SK-N-SH treated with all-trans-retinoic acid at 6 μM for 48 hours (cell line): Measurements from ENCODE around the gene PRIMPOL.
A peak's percentile ranks its signal among the peaks of the same experiment; 100 is the strongest.
"Not testable (repeated sequence)": the region's sequence is repeated elsewhere in the genome, so short reads cannot be mapped to it uniquely, and the experiment has no call there.

Source experiments
- ATAC-seq: fragments of 200-7000 bp; cut with Tn5 transposase; 3 replicates; pipeline ENCODE4 v1.9.1; 2020; ENCODE audit warnings: mild to moderate bottlenecking, moderate library complexity
- BACH2 ChIP-seq: fragments of 250-450 bp; sonication (Bioruptor Pico); IDR thresholded peaks from 2 replicates; pipeline ENCODE4 v1.9.0; 2021; ENCODE audit warnings: mild to moderate bottlenecking, borderline replicate concordance
- CSDC2 ChIP-seq: fragments of 250-450 bp; sonication (Bioruptor Pico); IDR thresholded peaks from 2 replicates; pipeline ENCODE4 v1.5.0; 2020; ENCODE audit warnings: mild to moderate bottlenecking, moderate library complexity
- OSR1 ChIP-seq: fragments of 250-450 bp; sonication (Bioruptor Pico); IDR thresholded peaks from 2 replicates; pipeline ENCODE4 v1.8.0; 2022; ENCODE audit warnings: moderate library complexity, mild to moderate bottlenecking, inconsistent platforms
- PPARA ChIP-seq: fragments of 250-450 bp; sonication (Bioruptor Pico); IDR thresholded peaks from 2 replicates; pipeline ENCODE4 v1.5.0; 2020; ENCODE audit warnings: mild to moderate bottlenecking, borderline replicate concordance
- RARB ChIP-seq: fragments of 250-450 bp; sonication (Bioruptor Pico); IDR thresholded peaks from 2 replicates; pipeline ENCODE4 v1.8.0; 2021; ENCODE audit warnings: mild to moderate bottlenecking, moderate library complexity
- SNAI2 ChIP-seq: fragments of 250-450 bp; sonication (Bioruptor Pico); IDR thresholded peaks from 2 replicates; pipeline ENCODE4 v1.5.0; 2020; ENCODE audit warnings: mild to moderate bottlenecking, moderate library complexity
- TOX ChIP-seq: fragments of 250-450 bp; sonication (Bioruptor Pico); IDR thresholded peaks from 2 replicates; pipeline ENCODE4 v1.8.0; 2021; ENCODE audit warnings: mild to moderate bottlenecking, moderate library complexity, borderline replicate concordance
- ZC3H10 ChIP-seq: fragments of 250-450 bp; sonication (Bioruptor Pico); IDR thresholded peaks from 2 replicates; pipeline ENCODE4 v1.5.1; 2021; ENCODE audit warnings: mild to moderate bottlenecking, moderate library complexity
- ZFP3 ChIP-seq: fragments of 250-450 bp; sonication (Bioruptor Pico); IDR thresholded peaks from 2 replicates; pipeline ENCODE4 v1.5.0; 2020; ENCODE audit warnings: mild to moderate bottlenecking, moderate library complexity
- ZFP30 ChIP-seq: fragments of 450-650 bp; formaldehyde crosslinking; IDR thresholded peaks from 2 replicates; pipeline ENCODE4 v1.5.0; 2022; ENCODE audit warnings: mild to moderate bottlenecking, moderate library complexity
- ZNF565 ChIP-seq: fragments of 450-650 bp; formaldehyde crosslinking; conservative IDR thresholded peaks from 2 replicates; pipeline ENCODE4 v1.5.0; 2020; ENCODE audit warnings: low read depth, mild to moderate bottlenecking, moderate library complexity
- TF ChIP-seq, protein P1 (sequence below): fragments of 250-450 bp; sonication (Bioruptor Pico); IDR thresholded peaks from 2 replicates; pipeline ENCODE4 v1.5.1; 2021; ENCODE audit warnings: mild to moderate bottlenecking, moderate library complexity
- TF ChIP-seq, protein P2 (sequence below): fragments of 250-450 bp; sonication (Bioruptor Pico); IDR thresholded peaks from 2 replicates; pipeline ENCODE4 v1.8.0; 2020; ENCODE audit warnings: mild to moderate bottlenecking, moderate library complexity, borderline replicate concordance
- TF ChIP-seq, protein P3 (sequence below): fragments of 250-450 bp; sonication (Bioruptor Pico); IDR thresholded peaks from 2 replicates; pipeline ENCODE4 v1.8.0; 2021; ENCODE audit warnings: low read depth, mild to moderate bottlenecking, moderate library complexity, borderline replicate concordance
- TF ChIP-seq, protein P4 (sequence below): fragments of 250-450 bp; sonication (Bioruptor Pico); IDR thresholded peaks from 2 replicates; pipeline ENCODE4 v1.5.0; 2020; ENCODE audit warnings: mild to moderate bottlenecking, moderate library complexity

Gene PRIMPOL

GRCh38 chr4:184649026-184649970 is at the start of gene PRIMPOL, which contains the start of gene CASP3:
TSS of gene PRIMPOL (plus strand) at chr4:184649738. CDS start at chr4:184657141, 7,403 bp downstream.
TSS of gene CASP3 (minus strand) at chr4:184649447. CDS start at chr4:184638453, 10,994 bp downstream.
- no peak for TF ChIP-seq ZFP3 (CRISPR knock-in tag)
- TF ChIP-seq, protein P1, sequence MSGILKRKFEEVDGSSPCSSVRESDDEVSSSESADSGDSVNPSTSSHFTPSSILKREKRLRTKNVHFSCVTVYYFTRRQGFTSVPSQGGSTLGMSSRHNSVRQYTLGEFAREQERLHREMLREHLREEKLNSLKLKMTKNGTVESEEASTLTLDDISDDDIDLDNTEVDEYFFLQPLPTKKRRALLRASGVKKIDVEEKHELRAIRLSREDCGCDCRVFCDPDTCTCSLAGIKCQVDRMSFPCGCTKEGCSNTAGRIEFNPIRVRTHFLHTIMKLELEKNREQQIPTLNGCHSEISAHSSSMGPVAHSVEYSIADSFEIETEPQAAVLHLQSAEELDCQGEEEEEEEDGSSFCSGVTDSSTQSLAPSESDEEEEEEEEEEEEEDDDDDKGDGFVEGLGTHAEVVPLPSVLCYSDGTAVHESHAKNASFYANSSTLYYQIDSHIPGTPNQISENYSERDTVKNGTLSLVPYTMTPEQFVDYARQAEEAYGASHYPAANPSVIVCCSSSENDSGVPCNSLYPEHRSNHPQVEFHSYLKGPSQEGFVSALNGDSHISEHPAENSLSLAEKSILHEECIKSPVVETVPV (CRISPR knock-in tag) = no peak
- TF ChIP-seq, protein P2, sequence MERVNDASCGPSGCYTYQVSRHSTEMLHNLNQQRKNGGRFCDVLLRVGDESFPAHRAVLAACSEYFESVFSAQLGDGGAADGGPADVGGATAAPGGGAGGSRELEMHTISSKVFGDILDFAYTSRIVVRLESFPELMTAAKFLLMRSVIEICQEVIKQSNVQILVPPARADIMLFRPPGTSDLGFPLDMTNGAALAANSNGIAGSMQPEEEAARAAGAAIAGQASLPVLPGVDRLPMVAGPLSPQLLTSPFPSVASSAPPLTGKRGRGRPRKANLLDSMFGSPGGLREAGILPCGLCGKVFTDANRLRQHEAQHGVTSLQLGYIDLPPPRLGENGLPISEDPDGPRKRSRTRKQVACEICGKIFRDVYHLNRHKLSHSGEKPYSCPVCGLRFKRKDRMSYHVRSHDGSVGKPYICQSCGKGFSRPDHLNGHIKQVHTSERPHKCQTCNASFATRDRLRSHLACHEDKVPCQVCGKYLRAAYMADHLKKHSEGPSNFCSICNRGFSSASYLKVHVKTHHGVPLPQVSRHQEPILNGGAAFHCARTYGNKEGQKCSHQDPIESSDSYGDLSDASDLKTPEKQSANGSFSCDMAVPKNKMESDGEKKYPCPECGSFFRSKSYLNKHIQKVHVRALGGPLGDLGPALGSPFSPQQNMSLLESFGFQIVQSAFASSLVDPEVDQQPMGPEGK (CRISPR knock-in tag) = peak; percentile 42; the same call in 1 of the 2 replicates
- peak; percentile 89 for ATAC-seq

DNA sequence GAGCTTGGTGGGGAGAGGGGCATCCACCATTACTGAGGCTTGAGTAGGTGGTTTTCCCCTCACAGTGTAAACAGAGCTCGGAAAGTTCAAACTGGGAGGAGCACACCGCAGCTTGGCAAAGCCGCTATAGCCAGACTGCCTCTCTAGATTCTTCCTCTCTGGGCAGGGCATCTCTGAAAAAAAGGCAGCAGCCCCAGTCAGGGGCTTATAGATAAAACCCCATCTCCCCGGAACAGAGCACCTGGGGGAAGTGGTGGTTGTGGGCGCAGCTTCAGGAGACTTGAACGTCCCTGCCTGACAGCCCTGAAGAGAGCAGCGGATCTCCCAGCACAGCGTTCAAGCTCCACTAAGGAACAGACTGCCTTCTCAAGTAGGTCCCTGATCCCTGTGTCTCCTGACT is 48.6 kb upstream of the PRIMPOL start:
- not testable (repeated sequence) for ATAC-seq

- not testable (repeated sequence) for ATAC-seq
Observed at GRCh38 chr4:184602857-184603256, 46.7 kb upstream of the PRIMPOL start.

DNA sequence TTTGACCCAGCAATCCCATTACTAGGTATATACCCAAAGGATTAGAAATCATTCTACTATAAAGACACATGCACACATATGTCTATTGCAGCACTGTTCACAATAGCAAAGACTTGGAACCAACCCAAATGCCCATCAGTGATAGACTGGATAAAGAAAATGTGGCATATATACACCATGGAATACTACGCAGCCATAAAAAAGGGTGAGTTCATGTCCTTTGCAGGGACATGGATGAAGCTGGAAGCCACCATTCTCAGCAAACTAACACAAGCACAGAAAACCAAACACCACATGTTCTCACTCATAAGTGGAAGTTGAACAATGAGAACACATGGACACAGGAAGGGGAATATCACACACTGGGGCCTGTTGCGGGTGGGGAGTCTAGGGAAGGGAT is 42.1 kb upstream of the PRIMPOL start:
- not testable (repeated sequence) for ATAC-seq

DNA sequence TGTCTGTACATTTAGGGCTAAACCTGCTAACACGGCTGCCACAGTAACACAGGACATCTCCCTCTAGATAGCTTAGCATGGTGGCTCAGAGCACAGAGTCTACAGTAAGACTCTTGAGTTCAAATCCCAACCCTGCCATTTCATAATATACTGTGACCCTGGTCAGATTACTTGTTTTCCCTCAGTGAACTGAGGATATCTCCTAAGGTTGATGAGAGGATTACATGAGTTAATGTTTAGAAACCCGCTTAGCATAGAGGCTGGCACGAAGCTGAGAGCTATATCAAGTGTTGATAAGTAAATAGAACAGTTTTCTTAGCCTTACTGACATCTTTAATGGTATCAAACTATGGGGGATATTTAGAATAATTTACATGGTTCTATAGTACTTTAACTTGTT is 37.5 kb upstream of the PRIMPOL start:
- ATAC-seq = no peak
- TF ChIP-seq, protein P3, sequence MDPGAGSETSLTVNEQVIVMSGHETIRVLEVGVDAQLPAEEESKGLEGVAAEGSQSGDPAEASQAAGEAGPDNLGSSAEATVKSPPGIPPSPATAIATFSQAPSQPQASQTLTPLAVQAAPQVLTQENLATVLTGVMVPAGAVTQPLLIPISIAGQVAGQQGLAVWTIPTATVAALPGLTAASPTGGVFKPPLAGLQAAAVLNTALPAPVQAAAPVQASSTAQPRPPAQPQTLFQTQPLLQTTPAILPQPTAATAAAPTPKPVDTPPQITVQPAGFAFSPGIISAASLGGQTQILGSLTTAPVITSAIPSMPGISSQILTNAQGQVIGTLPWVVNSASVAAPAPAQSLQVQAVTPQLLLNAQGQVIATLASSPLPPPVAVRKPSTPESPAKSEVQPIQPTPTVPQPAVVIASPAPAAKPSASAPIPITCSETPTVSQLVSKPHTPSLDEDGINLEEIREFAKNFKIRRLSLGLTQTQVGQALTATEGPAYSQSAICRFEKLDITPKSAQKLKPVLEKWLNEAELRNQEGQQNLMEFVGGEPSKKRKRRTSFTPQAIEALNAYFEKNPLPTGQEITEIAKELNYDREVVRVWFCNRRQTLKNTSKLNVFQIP (CRISPR knock-in tag) = no peak
- TF ChIP-seq ZNF565 (CRISPR knock-in tag) (no peak), OSR1 (CRISPR knock-in tag) (no peak), PPARA (CRISPR knock-in tag) (no peak), CSDC2 (CRISPR knock-in tag) (no peak), BACH2 (no peak), RARB (CRISPR knock-in tag) (no peak), ZFP30 (no peak), ZC3H10 (CRISPR knock-in tag) (no peak), TOX (CRISPR knock-in tag) (no peak)
- TF ChIP-seq, all 23 proteins: peak for 0

DNA sequence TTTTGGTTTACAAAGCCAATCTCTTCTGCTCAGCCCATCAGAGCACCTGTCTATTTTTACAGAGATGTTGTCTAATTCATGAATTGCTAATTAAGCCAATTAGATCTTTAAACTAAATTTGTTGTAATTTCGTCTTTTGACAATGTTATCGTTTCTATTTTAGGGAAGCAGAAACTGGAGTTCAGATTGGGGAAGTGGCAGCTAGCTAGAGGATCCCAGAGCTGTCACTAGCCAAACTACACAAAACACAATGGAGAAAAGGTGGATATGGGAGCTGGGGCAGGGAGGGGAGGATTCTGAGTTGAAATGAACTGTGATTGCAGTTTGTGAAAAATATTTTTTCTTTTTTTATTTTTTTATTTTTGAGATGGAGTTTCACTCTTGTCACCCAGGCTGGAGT is 36.1 kb upstream of the PRIMPOL start:
- TF ChIP-seq ZNF565 (CRISPR knock-in tag) (no peak), ZFP30 (no peak), ZC3H10 (CRISPR knock-in tag) (no peak), CSDC2 (CRISPR knock-in tag) (no peak), PPARA (CRISPR knock-in tag) (no peak), SNAI2 (CRISPR knock-in tag) (no peak)
- TF ChIP-seq, protein P1 (CRISPR knock-in tag) = no peak
- ATAC-seq = no peak

DNA sequence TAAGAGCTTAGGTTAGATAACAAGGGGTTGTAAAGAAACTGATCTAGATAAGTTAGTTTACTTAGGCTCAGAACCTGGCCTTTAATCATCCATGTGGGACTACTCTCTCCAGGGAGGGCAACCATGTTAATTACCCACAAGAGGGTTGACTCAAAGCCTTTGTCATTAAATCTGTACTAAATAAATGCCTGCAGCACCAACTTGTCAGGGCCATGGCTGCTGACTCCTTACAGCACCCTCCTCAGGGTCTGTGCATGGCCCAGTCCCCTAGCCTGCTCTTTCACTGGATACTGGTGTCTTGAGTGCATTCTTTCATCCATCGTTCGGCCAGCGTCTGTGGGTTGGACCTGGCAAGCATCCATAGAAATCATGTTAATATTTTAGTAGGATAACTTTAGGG is 35.0 kb upstream of the PRIMPOL start:
- no peak for ATAC-seq
- TF ChIP-seq, protein P4, sequence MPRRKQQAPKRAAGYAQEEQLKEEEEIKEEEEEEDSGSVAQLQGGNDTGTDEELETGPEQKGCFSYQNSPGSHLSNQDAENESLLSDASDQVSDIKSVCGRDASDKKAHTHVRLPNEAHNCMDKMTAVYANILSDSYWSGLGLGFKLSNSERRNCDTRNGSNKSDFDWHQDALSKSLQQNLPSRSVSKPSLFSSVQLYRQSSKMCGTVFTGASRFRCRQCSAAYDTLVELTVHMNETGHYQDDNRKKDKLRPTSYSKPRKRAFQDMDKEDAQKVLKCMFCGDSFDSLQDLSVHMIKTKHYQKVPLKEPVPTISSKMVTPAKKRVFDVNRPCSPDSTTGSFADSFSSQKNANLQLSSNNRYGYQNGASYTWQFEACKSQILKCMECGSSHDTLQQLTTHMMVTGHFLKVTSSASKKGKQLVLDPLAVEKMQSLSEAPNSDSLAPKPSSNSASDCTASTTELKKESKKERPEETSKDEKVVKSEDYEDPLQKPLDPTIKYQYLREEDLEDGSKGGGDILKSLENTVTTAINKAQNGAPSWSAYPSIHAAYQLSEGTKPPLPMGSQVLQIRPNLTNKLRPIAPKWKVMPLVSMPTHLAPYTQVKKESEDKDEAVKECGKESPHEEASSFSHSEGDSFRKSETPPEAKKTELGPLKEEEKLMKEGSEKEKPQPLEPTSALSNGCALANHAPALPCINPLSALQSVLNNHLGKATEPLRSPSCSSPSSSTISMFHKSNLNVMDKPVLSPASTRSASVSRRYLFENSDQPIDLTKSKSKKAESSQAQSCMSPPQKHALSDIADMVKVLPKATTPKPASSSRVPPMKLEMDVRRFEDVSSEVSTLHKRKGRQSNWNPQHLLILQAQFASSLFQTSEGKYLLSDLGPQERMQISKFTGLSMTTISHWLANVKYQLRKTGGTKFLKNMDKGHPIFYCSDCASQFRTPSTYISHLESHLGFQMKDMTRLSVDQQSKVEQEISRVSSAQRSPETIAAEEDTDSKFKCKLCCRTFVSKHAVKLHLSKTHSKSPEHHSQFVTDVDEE (CRISPR knock-in tag) = no peak
- TF ChIP-seq CSDC2 (CRISPR knock-in tag) = no peak
- no peak for TF ChIP-seq ZNF565 (CRISPR knock-in tag)
- TF ChIP-seq, protein P1 (CRISPR knock-in tag) = no peak
- no peak for TF ChIP-seq RARB (CRISPR knock-in tag)
- no peak for TF ChIP-seq PPARA (CRISPR knock-in tag)
